HCT116 (cell line): ENCODE data around the gene EPHB2. TPM values are rescaled to one million over a fixed set of nuclear protein-coding genes. Genes with fewer than 3 reads are reported as not detected.

Source experiments
- ATAC-seq: fragments of 200-7000 bp; cut with Tn5 transposase; 2 replicates; pipeline ENCODE4 v1.9.1; 2020; ENCODE audit warnings: mild to moderate bottlenecking, moderate library complexity
- BruUV-seq: library from RNA; stranded (reverse); fragments of 400-500 nt; replicated peaks from 2 replicates; lab custom pipeline; 2021; lab: Mats Ljungman, UMichigan
- CTCF ChIA-PET: fragments of 300-600 bp; sonication (Branson Sonifier 250); formaldehyde crosslinking; loops from one replicate; lab custom pipeline; 2021; ENCODE audit warnings: antibody characterized with exemption; lab: Charles Lee
- POLR2A ChIA-PET: fragments of 300-600, 350-600 bp; sonication (Branson Sonifier 250); formaldehyde crosslinking; loops from one replicate; lab custom pipeline; 2021; ENCODE audit warnings: antibody characterized with exemption; lab: Charles Lee
- RAD21 ChIA-PET, 2 experiments: fragments of 300-600 bp; sonication (Branson Sonifier 250); formaldehyde crosslinking; loops; one replicate each; lab custom pipeline; 2023; ENCODE audit warnings: low total read pairs in 2 of 2; ENCODE audit not compliant: uncharacterized antibody in 2 of 2, unreplicated experiment in 2 of 2, low non-redundant PET in 1 of 2; lab: Charles Lee
- DNase-seq: peaks from one replicate; pipeline ENCODE4 v3.0.0-alpha.2; 2010; ENCODE audit warnings: low read depth, low spot score
- H2AFZ ChIP-seq: fragments of 200-600 bp; shearing (Covaris generic), sonication (generic); 2 replicates; pipeline ENCODE4 v1.6.1; 2017; ENCODE audit warnings: low read depth, mixed run types, mixed read lengths, antibody characterized with exemption, low read length; ENCODE audit not compliant: poor library complexity, severe bottlenecking
- H3K27ac ChIP-seq: 2 replicates; pipeline ENCODE4 v1.5.1; 2012; ENCODE audit warnings: low read depth, low read length
- H3K27me3 ChIP-seq: fragments of 200-600 bp; sonication (generic); 2 replicates; pipeline ENCODE4 v1.6.1; 2016; ENCODE audit warnings: mixed run types, low read length, mixed read lengths; ENCODE audit not compliant: insufficient read depth
- H3K36me3 ChIP-seq, 2 experiments: fragments of 200-500 bp in 1 of 2; fragments of 200-600 bp in 1 of 2; sonication (Bioruptor generic) in 1 of 2; sonication (generic) in 1 of 2; 2 replicates each; pipeline versions ENCODE4 v1.5.1 to v1.6.1; 2014 to 2016; ENCODE audit warnings: low read length in 2 of 2, inconsistent platforms in 1 of 2, mixed read lengths in 1 of 2, mixed run types in 1 of 2; ENCODE audit not compliant: insufficient read depth in 2 of 2, control insufficient read depth in 1 of 2
- H3K4me1 ChIP-seq, 2 experiments: fragments of 200-600 bp in 1 of 2; sonication (generic) in 1 of 2; 2 replicates each; pipeline versions ENCODE4 v1.5.1 to v1.6.1; 2012 to 2017; ENCODE audit warnings: low read length in 2 of 2, inconsistent platforms in 1 of 2, mild to moderate bottlenecking in 1 of 2, mixed read lengths in 1 of 2, mixed run types in 1 of 2, moderate library complexity in 1 of 2; ENCODE audit not compliant: insufficient read depth in 2 of 2, control insufficient read depth in 1 of 2
- H3K4me2 ChIP-seq: fragments of 200-600 bp; sonication (generic); 2 replicates; pipeline ENCODE4 v1.6.1; 2017; ENCODE audit warnings: mixed run types, low read length, mixed read lengths
- H3K4me3 ChIP-seq, 2 experiments: fragments of 200-600 bp in 1 of 2; sonication (generic) in 1 of 2; replicated peaks in 1 of 2; 2 replicates each; pipeline ENCODE4 v1.5.1; 2011 to 2016; ENCODE audit warnings: low read length in 2 of 2, control low read depth in 1 of 2, low read depth in 1 of 2, mild to moderate bottlenecking in 1 of 2, mixed read lengths in 1 of 2, mixed run types in 1 of 2
- H3K79me2 ChIP-seq: fragments of 200-600 bp; sonication (generic); 2 replicates; pipeline ENCODE4 v1.6.1; 2017; ENCODE audit warnings: mild to moderate bottlenecking, mixed run types, low read length, moderate library complexity, mixed read lengths; ENCODE audit not compliant: insufficient read depth
- H3K9ac ChIP-seq: fragments of 200-600 bp; sonication (generic); 2 replicates; pipeline ENCODE4 v1.6.1; 2016; ENCODE audit warnings: low read length, mixed read lengths
- H3K9me2 ChIP-seq: fragments of 200-600 bp; sonication (generic), shearing (Covaris generic); 2 replicates; pipeline ENCODE4 v1.6.1; 2017; ENCODE audit warnings: mixed run types, mild to moderate bottlenecking, moderate library complexity; ENCODE audit not compliant: insufficient read depth
- H3K9me3 ChIP-seq, 2 experiments: fragments of 200-500 bp in 1 of 2; fragments of 200-600 bp in 1 of 2; sonication (Bioruptor generic) in 1 of 2; sonication (generic) in 1 of 2; 2 replicates each; pipeline ENCODE4 v1.6.1; 2014 to 2017; ENCODE audit warnings: low read length in 2 of 2, mixed read lengths in 2 of 2, inconsistent platforms in 1 of 2, low read depth in 1 of 2, mild to moderate bottlenecking in 1 of 2, mixed run types in 1 of 2, moderate library complexity in 1 of 2; ENCODE audit not compliant: control insufficient read depth in 1 of 2, insufficient read depth in 1 of 2
- H4K20me1 ChIP-seq: fragments of 200-600 bp; sonication (generic), shearing (Covaris generic); 2 replicates; pipeline ENCODE4 v1.6.1; 2017; ENCODE audit warnings: mixed run types, mild to moderate bottlenecking, moderate library complexity; ENCODE audit not compliant: insufficient read depth
- CBX3 ChIP-seq: IDR thresholded peaks from 2 replicates; pipeline ENCODE4 v1.6.1; 2012; ENCODE audit warnings: low read depth
- CEBPB ChIP-seq: IDR thresholded peaks from 2 replicates; pipeline ENCODE4 v1.6.1; 2012; ENCODE audit warnings: low read depth
- EGR1 ChIP-seq: IDR thresholded peaks from 2 replicates; pipeline ENCODE4 v1.6.1; 2012; ENCODE audit warnings: low read depth
- ELF1 ChIP-seq: IDR thresholded peaks from 2 replicates; pipeline ENCODE4 v1.6.1; 2012; ENCODE audit warnings: low read depth, borderline replicate concordance
- EZH2 ChIP-seq: fragments of 200-600 bp; sonication (generic); IDR thresholded peaks from 2 replicates; pipeline ENCODE4 v1.6.1; 2017; ENCODE audit warnings: antibody characterized with exemption, mixed run types
- EZH2phosphoT487 ChIP-seq: fragments of 200-600 bp; IDR thresholded peaks from 2 replicates; pipeline ENCODE4 v1.6.1; 2018; ENCODE audit warnings: antibody characterized with exemption, borderline replicate concordance
- FOSL1 ChIP-seq: IDR thresholded peaks from 2 replicates; pipeline ENCODE4 v1.6.1; 2012; ENCODE audit warnings: low read depth
- JUND ChIP-seq: IDR thresholded peaks from 2 replicates; pipeline ENCODE4 v1.6.1; 2012
- MAX ChIP-seq: IDR thresholded peaks from 2 replicates; pipeline ENCODE4 v1.6.1; 2012
- POLR2A ChIP-seq: IDR thresholded peaks from 2 replicates; pipeline ENCODE4 v1.7.0; 2011; ENCODE audit warnings: borderline replicate concordance; ENCODE audit not compliant: insufficient read depth, insufficient read length; ENCODE audit errors: extremely low read depth
- POLR2AphosphoS5 ChIP-seq: IDR thresholded peaks from 2 replicates; pipeline ENCODE4 v1.6.1; 2011; ENCODE audit warnings: mild to moderate bottlenecking, low read depth, low read length, moderate library complexity
- RAD21 ChIP-seq: IDR thresholded peaks from 2 replicates; pipeline ENCODE4 v1.6.1; 2012; ENCODE audit warnings: low read depth, mild to moderate bottlenecking
- REST ChIP-seq: IDR thresholded peaks from 2 replicates; pipeline ENCODE4 v1.6.1; 2012; ENCODE audit warnings: low read depth
- SP1 ChIP-seq: IDR thresholded peaks from 2 replicates; pipeline ENCODE4 v1.6.1; 2012; ENCODE audit warnings: low read depth
- TCF7L2 ChIP-seq: IDR thresholded peaks from 2 replicates; pipeline ENCODE4 v1.7.0; 2011; ENCODE audit warnings: borderline replicate concordance, inconsistent platforms; ENCODE audit not compliant: insufficient read depth, insufficient read length; ENCODE audit errors: extremely low read depth
- ZBTB33 ChIP-seq: IDR thresholded peaks from 2 replicates; pipeline ENCODE4 v1.6.1; 2011; ENCODE audit warnings: mild to moderate bottlenecking, low read length, moderate library complexity; ENCODE audit not compliant: insufficient replicate concordance; ENCODE audit errors: extremely low read depth
- ZFX ChIP-seq: fragments of 450-650 bp; IDR thresholded peaks from 2 replicates; pipeline ENCODE4 v1.6.1; 2017
- intact Hi-C: fragments of 100-400 bp; cut with micrococcal nuclease; formaldehyde crosslinking; loops from 2 replicates; pipeline ENCODE4 v1.10.0; 2022
- total RNA-seq: library from RNA; stranded (reverse); gene quantifications from one replicate; pipeline ENCODE4 v1.2.1, GENCODE V29; 2021; ENCODE audit not compliant: unreplicated experiment

The EPHB2 gene
- total RNA-seq, 1 experiment from 2014 or later: 19.5 TPM

- no peaks in the 10 kb centered on the region for H3K79me2 ChIP-seq
- no peaks in the 10 kb centered on the region for H3K9me2 ChIP-seq
- no peak overlapping the region for H3K9ac ChIP-seq
- ChIA-PET CTCF (no interaction called here), RAD21 (no interaction called here), POLR2A (no interaction called here)
- H3K27ac ChIP-seq: no peak overlapping the region
- no peaks in the 10 kb centered on the region for H3K36me3 ChIP-seq
- H4K20me1 ChIP-seq: no peaks in the 10 kb centered on the region
- intact Hi-C loops: no loop called here
- no peak for TF ChIP-seq POLR2AphosphoS5
- no peak for TF ChIP-seq JUND
- TF ChIP-seq FOSL1: no peak
- ATAC-seq (no peak), DNase-seq (no peak)
- no peak overlapping the region for H3K4me3 ChIP-seq
- H3K9me3 ChIP-seq: no peaks in the 10 kb centered on the region
- no peaks in the 10 kb centered on the region for H3K27me3 ChIP-seq
- peaks cover 0 to 14% of the 10 kb centered on the region in 2 experiments; a peak in 2 of 4 replicates for H3K4me1 ChIP-seq
- no peak overlapping the region for H3K4me2 ChIP-seq
- H2AFZ ChIP-seq: no peak overlapping the region
- BruUV-seq: no TSS peak
Observed at GRCh38 chr1:22778408-22778807, 67.8 kb downstream of the EPHB2 start.

- intact Hi-C loops: no loop called here
- H3K27ac ChIP-seq: no peak overlapping the region
- POLR2A ChIA-PET: no interaction called here
- DNase-seq (no peak), ATAC-seq (no peak)
- H3K79me2 ChIP-seq: no peaks in the 10 kb centered on the region
- H3K9me2 ChIP-seq: no peaks in the 10 kb centered on the region
- no peaks in the 10 kb centered on the region for H3K27me3 ChIP-seq
- RAD21 ChIA-PET: no interaction called here
- no peak overlapping the region for H2AFZ ChIP-seq
- no peaks in the 10 kb centered on the region for H3K9me3 ChIP-seq
- BruUV-seq: no TSS peak
- H3K9ac ChIP-seq: no peak overlapping the region
- H3K4me3 ChIP-seq: no peak overlapping the region
- H3K4me1 ChIP-seq: peaks cover 0 to 14% of the 10 kb centered on the region in 2 experiments; a peak in 2 of 4 replicates
- no peaks in the 10 kb centered on the region for H3K36me3 ChIP-seq
- H4K20me1 ChIP-seq: no peaks in the 10 kb centered on the region
- no peak overlapping the region for H3K4me2 ChIP-seq
- CTCF ChIA-PET: no interaction called here
- TF ChIP-seq ZFX (no peak), POLR2AphosphoS5 (no peak), SP1 (no peak), CEBPB (no peak), EZH2 (no peak), RAD21 (no peak), ELF1 (no peak), MAX (no peak), TCF7L2 (no peak), POLR2A (no peak), CBX3 (no peak), EGR1 (no peak), REST (no peak), EZH2phosphoT487 (no peak), ZBTB33 (no peak)
Observed at GRCh38 chr1:22778862-22779520, 68.4 kb downstream of the EPHB2 start.
